PC-3 (cell line): ENCODE measurements around the gene PJA1. TPM values are rescaled to one million over a fixed set of nuclear protein-coding genes. Genes with fewer than 3 reads are reported as not detected.

Experiments used
- ATAC-seq: fragments of 200-7000 bp; cut with Tn5 transposase; 2 replicates; pipeline ENCODE4 v1.9.1; 2020; ENCODE audit warnings: mild to moderate bottlenecking, moderate library complexity
- BruUV-seq: library from RNA; stranded (reverse); fragments of 400-500 nt; replicated peaks from 2 replicates; lab custom pipeline; 2021; lab: Mats Ljungman, UMichigan
- CTCF ChIA-PET: fragments of 300-600 bp; sonication (Branson Sonifier 250); formaldehyde crosslinking; loops from one replicate; lab custom pipeline; 2022; ENCODE audit warnings: antibody characterized with exemption; lab: Charles Lee
- POLR2A ChIA-PET: fragments of 300-600 bp; sonication (Branson Sonifier 250); formaldehyde crosslinking; loops from one replicate; lab custom pipeline; 2022; ENCODE audit warnings: antibody characterized with exemption; ENCODE audit not compliant: unreplicated experiment; lab: Charles Lee
- DNase-seq: peaks from one replicate; pipeline ENCODE4 v3.0.0-alpha.2; 2015
- H2AFZ ChIP-seq: fragments of 300-600 bp; sonication (generic); 2 replicates; pipeline ENCODE4 v1.6.0; 2016; ENCODE audit warnings: antibody characterized with exemption, low read length
- H3F3A ChIP-seq: fragments of 300-600 bp; sonication (generic); one replicate; pipeline ENCODE4 v1.6.0; 2017; ENCODE audit warnings: antibody characterized with exemption, low read length, control low read depth, mild to moderate bottlenecking; ENCODE audit not compliant: unreplicated experiment
- H3K27ac ChIP-seq: fragments of 300-600 bp; sonication (generic); 2 replicates; pipeline ENCODE4 v1.5.1; 2016; ENCODE audit warnings: mild to moderate bottlenecking, low read length
- H3K27me3 ChIP-seq: fragments of 300-600 bp; sonication (generic); 2 replicates; pipeline ENCODE4 v1.6.1; 2016; ENCODE audit warnings: low read length, mixed read lengths
- H3K36me3 ChIP-seq: fragments of 300-600 bp; sonication (generic); 2 replicates; pipeline ENCODE4 v1.6.1; 2016; ENCODE audit warnings: low read depth, mixed run types, low read length, mixed read lengths
- H3K4me1 ChIP-seq: fragments of 300-600 bp; sonication (generic); 2 replicates; pipeline ENCODE4 v1.5.1; 2016; ENCODE audit warnings: low read length; ENCODE audit not compliant: insufficient read depth
- H3K4me2 ChIP-seq: fragments of 300-600 bp; sonication (generic); 2 replicates; pipeline ENCODE4 v1.6.0; 2016; ENCODE audit warnings: low read length
- H3K4me3 ChIP-seq: fragments of 300-600 bp; sonication (generic); 2 replicates; pipeline ENCODE4 v1.5.1; 2016; ENCODE audit warnings: mild to moderate bottlenecking, low read length, mixed read lengths
- H3K79me2 ChIP-seq: fragments of 300-600 bp; sonication (generic); 2 replicates; pipeline ENCODE4 v1.6.1; 2017; ENCODE audit warnings: low read length, mixed read lengths
- H3K9ac ChIP-seq: fragments of 300-600 bp; sonication (generic); 2 replicates; pipeline ENCODE4 v1.6.0; 2016; ENCODE audit warnings: mild to moderate bottlenecking, low read length
- H3K9me2 ChIP-seq: fragments of 300-600 bp; sonication (generic); replicated peaks from 2 replicates; pipeline ENCODE4 v1.6.1; 2016; ENCODE audit warnings: mixed run types, low read length, mixed read lengths
- H3K9me3 ChIP-seq: fragments of 300-600 bp; sonication (generic); 2 replicates; pipeline ENCODE4 v1.6.1; 2016; ENCODE audit warnings: low read length, mixed read lengths
- H4K20me1 ChIP-seq: fragments of 300-600 bp; sonication (generic); 2 replicates; pipeline ENCODE4 v1.6.1; 2016; ENCODE audit warnings: low read length, mixed read lengths
- CTCF ChIP-seq: fragments of 300-600 bp; sonication (generic); conservative IDR thresholded peaks from 2 replicates; pipeline ENCODE4 v1.5.1; 2017; ENCODE audit warnings: antibody characterized with exemption, low read depth, mild to moderate bottlenecking, low read length
- EZH2 ChIP-seq: fragments of 300-600 bp; sonication (generic); IDR thresholded peaks from one replicate; pipeline ENCODE4 v1.6.1; 2017; ENCODE audit warnings: antibody characterized with exemption, mild to moderate bottlenecking, low read length; ENCODE audit not compliant: unreplicated experiment
- EZH2phosphoT487 ChIP-seq: fragments of 300-600 bp; sonication (generic); IDR thresholded peaks from 2 replicates; pipeline ENCODE4 v1.6.1; 2018; ENCODE audit warnings: mild to moderate bottlenecking, antibody characterized with exemption, low read length, borderline replicate concordance
- intact Hi-C: fragments of 100-400 bp; cut with micrococcal nuclease; formaldehyde crosslinking; loops from 2 replicates; pipeline ENCODE4 v1.9.0; 2023
- total RNA-seq: library from RNA; depleted of rRNA; stranded (reverse); fragments of >200 nt; gene quantifications from 2 replicates; pipeline ENCODE4 v1.2.3, GENCODE V29; 2014

PJA1 gene
- total RNA-seq, 1 experiment from 2014 or later: 37.6 TPM

- POLR2A ChIA-PET: no interaction called here
- H3K9me2 ChIP-seq: no peaks in the 10 kb centered on the region
- no TSS peak for BruUV-seq
- no peak overlapping the region for H3K27ac ChIP-seq
- no peak overlapping the region for H3K4me3 ChIP-seq
- intact Hi-C loops: no loop called here
- H3K36me3 ChIP-seq: no peaks in the 10 kb centered on the region
- H3K27me3 ChIP-seq: no peaks in the 10 kb centered on the region
- peaks cover 43% of the 10 kb centered on the region for H3K4me1 ChIP-seq
- no peak overlapping the region for H3K9ac ChIP-seq
- no peaks in the 10 kb centered on the region for H3F3A ChIP-seq
- H4K20me1 ChIP-seq: no peaks in the 10 kb centered on the region
- no peak for TF ChIP-seq EZH2
- no peak for TF ChIP-seq EZH2phosphoT487
- TF ChIP-seq CTCF: no peak
- H3K79me2 ChIP-seq: no peaks in the 10 kb centered on the region
- ATAC-seq: no peak
- no peak for DNase-seq
- CTCF ChIA-PET: no interaction called here
- no peak overlapping the region for H2AFZ ChIP-seq
- no peaks in the 10 kb centered on the region for H3K9me3 ChIP-seq
- no peak overlapping the region for H3K4me2 ChIP-seq
Measured at GRCh38 chrX:69148946-69149345, 16.3 kb downstream of the PJA1 start.

GRCh38 chrX:69146739-69147138 is 18.5 kb downstream of the PJA1 start:
- CTCF ChIA-PET: no interaction called here
- no TSS peak for BruUV-seq
- Histone ChIP-seq H3K9me2 (no peaks in the 10 kb centered on the region), H3K4me1 (peaks cover 27% of the 10 kb centered on the region), H4K20me1 (no peaks in the 10 kb centered on the region), H3K9me3 (no peaks in the 10 kb centered on the region), H3K27ac (no peak overlapping the region), H2AFZ (no peak overlapping the region), H3K27me3 (no peaks in the 10 kb centered on the region), H3K4me2 (no peak overlapping the region), H3K36me3 (no peaks in the 10 kb centered on the region), H3K9ac (no peak overlapping the region), H3K79me2 (no peaks in the 10 kb centered on the region), H3F3A (no peaks in the 10 kb centered on the region), H3K4me3 (no peak overlapping the region)
- no peak for DNase-seq
- TF ChIP-seq CTCF (no peak), EZH2phosphoT487 (no peak), EZH2 (no peak)
- no peak for ATAC-seq
- POLR2A ChIA-PET: no interaction called here
- intact Hi-C loops: no loop called here

- no peak overlapping the region for H3K9ac ChIP-seq
- BruUV-seq: no TSS peak
- CTCF ChIA-PET: no interaction called here
- POLR2A ChIA-PET: no interaction called here
- H3K9me3 ChIP-seq: no peaks in the 10 kb centered on the region
- no peaks in the 10 kb centered on the region for H3K9me2 ChIP-seq
- H3K4me2 ChIP-seq: no peak overlapping the region
- TF ChIP-seq CTCF: no peak
- TF ChIP-seq EZH2: no peak
- DNase-seq (no peak), ATAC-seq (no peak)
- H2AFZ ChIP-seq: no peak overlapping the region
- no peaks in the 10 kb centered on the region for H3K36me3 ChIP-seq
- H3F3A ChIP-seq: no peaks in the 10 kb centered on the region
- no peaks in the 10 kb centered on the region for H4K20me1 ChIP-seq
- intact Hi-C loops: no loop called here
- no peaks in the 10 kb centered on the region for H3K27me3 ChIP-seq
- peaks cover 17% of the 10 kb centered on the region for H3K4me1 ChIP-seq
- no peak overlapping the region for H3K27ac ChIP-seq
- H3K4me3 ChIP-seq: no peak overlapping the region
- no peaks in the 10 kb centered on the region for H3K79me2 ChIP-seq
Measured at GRCh38 chrX:69145714-69146113, 19.5 kb downstream of the PJA1 start.
